ENCODE measurements around the gene TRIM62.

TRIM62 gene

GRCh38 chr1:33152685-33153432 lies 29.0 kb downstream of the TRIM62 start:
- H3K9me3 ChIP-seq (ENCODE audit: insufficient read depth, low read depth, low read length), result no peaks in the 10 kb centered on the region
- H3K9ac ChIP-seq (ENCODE audit: low read depth, low read length), result peak overlapping the region; percentile 59; the same call in 1 of the 2 replicates
- no peak overlapping the region for H3K4me3 ChIP-seq (ENCODE audit: low read length)
- H3K27ac ChIP-seq (ENCODE audit: low read length), result peak overlapping the region; percentile 74
- H3K4me1 ChIP-seq (ENCODE audit: insufficient read depth, low read length), result peaks cover 26% of the 10 kb centered on the region
- H3K27me3 ChIP-seq (ENCODE audit: insufficient read depth, low read length), result no peaks in the 10 kb centered on the region
- peaks cover 3% of the 10 kb centered on the region; the same call in 1 of the 2 replicates for H3K36me3 ChIP-seq (ENCODE audit: insufficient read depth, low read depth, low read length)

DNA sequence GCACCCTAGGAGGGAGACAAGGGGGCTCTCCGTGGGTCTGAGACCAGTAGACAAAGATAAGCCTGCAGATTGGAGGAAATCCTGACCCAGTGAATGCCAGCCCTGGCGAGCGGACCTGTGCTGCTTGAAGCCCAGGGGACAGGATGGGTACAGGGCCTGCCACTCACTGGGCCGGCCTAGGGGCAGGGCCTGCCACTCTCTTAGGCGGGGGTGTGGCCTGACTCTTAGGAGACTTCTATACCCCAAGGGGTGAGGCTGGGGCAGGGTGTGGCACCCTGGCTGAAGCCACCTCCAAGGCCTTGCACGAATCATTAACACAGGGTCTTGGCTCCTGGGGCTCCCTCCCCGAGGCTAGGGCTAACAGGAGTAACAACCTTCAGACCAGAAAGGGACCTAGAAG lies 30.7 kb downstream of the TRIM62 start:
- peak overlapping the region; percentile 17 for H3K9ac ChIP-seq (ENCODE audit: low read depth, low read length)
- peaks cover 8% of the 10 kb centered on the region; the same call in 1 of the 2 replicates for H3K36me3 ChIP-seq (ENCODE audit: insufficient read depth, low read depth, low read length)
- H3K27me3 ChIP-seq (ENCODE audit: insufficient read depth, low read length), result no peaks in the 10 kb centered on the region
- no peaks in the 10 kb centered on the region for H3K9me3 ChIP-seq (ENCODE audit: insufficient read depth, low read depth, low read length)
- H3K4me1 ChIP-seq (ENCODE audit: insufficient read depth, low read length), result peaks cover 26% of the 10 kb centered on the region
- H3K27ac ChIP-seq (ENCODE audit: low read length), result peak overlapping the region; percentile 85
- H3K4me3 ChIP-seq (ENCODE audit: low read length), result no peak overlapping the region

DNA sequence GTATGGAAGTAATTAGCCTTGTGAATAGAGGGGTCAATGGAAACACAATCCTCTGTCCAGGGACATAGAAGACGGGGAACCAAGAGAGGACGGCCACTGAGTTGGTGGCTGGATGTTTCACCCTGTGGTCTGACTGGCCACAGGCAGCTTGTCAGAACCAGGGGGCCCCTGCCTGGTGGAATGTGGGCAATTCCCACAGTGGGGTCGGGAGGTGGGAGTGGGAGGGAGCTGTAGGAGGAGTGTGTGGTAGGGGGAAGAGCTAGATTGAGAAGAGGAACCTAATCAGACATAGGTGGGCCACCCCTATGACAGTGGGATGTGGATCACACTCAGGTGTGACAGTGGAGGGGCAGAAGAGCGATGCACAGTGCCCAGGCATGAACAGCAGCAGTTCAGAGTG lies 31.3 kb downstream of the TRIM62 start:
- Histone ChIP-seq H3K4me3 (ENCODE audit: low read length) (no peak overlapping the region), H3K9me3 (ENCODE audit: insufficient read depth, low read depth, low read length) (no peaks in the 10 kb centered on the region), H3K27me3 (ENCODE audit: insufficient read depth, low read length) (no peaks in the 10 kb centered on the region), H3K36me3 (ENCODE audit: insufficient read depth, low read depth, low read length) (peaks cover 8% of the 10 kb centered on the region; the same call in 1 of the 2 replicates), H3K27ac (ENCODE audit: low read length) (no peak overlapping the region), H3K9ac (ENCODE audit: low read depth, low read length) (peak overlapping the region; percentile 17; the same call in 1 of the 2 replicates), H3K4me1 (ENCODE audit: insufficient read depth, low read length) (peaks cover 26% of the 10 kb centered on the region)

- no peak overlapping the region for H3K27ac ChIP-seq (ENCODE audit: low read length)
- H3K9me3 ChIP-seq (ENCODE audit: insufficient read depth, low read depth, low read length), result no peaks in the 10 kb centered on the region
Measured at GRCh38 chr1:33149453-33150190, 32.2 kb downstream of the TRIM62 start.

DNA sequence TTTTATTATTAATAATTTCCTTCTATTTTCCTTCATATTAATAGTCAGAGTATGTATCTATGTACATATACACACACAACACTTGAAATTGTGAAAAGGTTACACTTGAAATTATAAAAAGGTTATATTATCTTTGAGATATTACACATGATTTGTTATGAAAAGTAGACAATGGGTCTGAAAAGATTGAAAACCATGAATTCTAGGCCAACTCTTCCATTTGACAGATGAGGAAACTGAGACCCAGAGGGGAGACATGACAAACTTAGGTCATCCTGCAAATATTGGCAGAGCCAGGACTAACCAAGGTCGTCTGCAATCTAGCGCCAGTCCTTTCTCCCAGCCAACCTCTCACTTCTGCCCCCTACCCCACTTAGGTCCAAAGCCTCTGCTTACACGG lies 33.2 kb downstream of the TRIM62 start:
- no peak overlapping the region for H3K9ac ChIP-seq (ENCODE audit: low read depth, low read length)
- peaks cover 8% of the 10 kb centered on the region; the same call in 1 of the 2 replicates for H3K36me3 ChIP-seq (ENCODE audit: insufficient read depth, low read depth, low read length)
- H3K27me3 ChIP-seq (ENCODE audit: insufficient read depth, low read length), result no peaks in the 10 kb centered on the region
- no peaks in the 10 kb centered on the region for H3K9me3 ChIP-seq (ENCODE audit: insufficient read depth, low read depth, low read length)
- H3K4me3 ChIP-seq (ENCODE audit: low read length), result no peak overlapping the region
- H3K4me1 ChIP-seq (ENCODE audit: insufficient read depth, low read length), result peaks cover 24% of the 10 kb centered on the region
- no peak overlapping the region for H3K27ac ChIP-seq (ENCODE audit: low read length)

More at GRCh38 chr1:33149453-33150190, 32.2 kb downstream of the TRIM62 start:
- H3K4me3 ChIP-seq (ENCODE audit: low read length), result no peak overlapping the region
- H3K36me3 ChIP-seq (ENCODE audit: insufficient read depth, low read depth, low read length), result peaks cover 8% of the 10 kb centered on the region; the same call in 1 of the 2 replicates
- H3K9ac ChIP-seq (ENCODE audit: low read depth, low read length), result no peak overlapping the region
- no peaks in the 10 kb centered on the region for H3K27me3 ChIP-seq (ENCODE audit: insufficient read depth, low read length)
- H3K4me1 ChIP-seq (ENCODE audit: insufficient read depth, low read length), result peaks cover 26% of the 10 kb centered on the region

DNA sequence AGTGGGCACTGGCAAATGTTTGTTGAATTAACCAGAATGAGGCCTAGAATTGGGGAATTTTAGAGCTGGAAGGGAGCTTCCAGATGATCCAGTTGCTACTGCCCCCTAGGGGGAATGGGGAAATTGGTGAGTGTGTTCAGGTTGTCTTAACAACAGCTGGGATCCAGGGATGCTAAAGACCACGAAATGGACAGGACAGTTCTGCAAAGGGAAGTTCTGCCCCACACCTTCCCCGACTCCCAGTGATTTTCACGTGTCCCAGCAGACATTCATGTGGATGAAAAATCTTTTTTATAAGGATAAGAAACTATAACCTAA lies 33.9 kb downstream of the TRIM62 start:
- H3K9ac ChIP-seq (ENCODE audit: low read depth, low read length), result no peak overlapping the region
- peaks cover 8% of the 10 kb centered on the region; the same call in 1 of the 2 replicates for H3K36me3 ChIP-seq (ENCODE audit: insufficient read depth, low read depth, low read length)
- H3K4me3 ChIP-seq (ENCODE audit: low read length), result no peak overlapping the region
- no peak overlapping the region for H3K27ac ChIP-seq (ENCODE audit: low read length)
- no peaks in the 10 kb centered on the region for H3K27me3 ChIP-seq (ENCODE audit: insufficient read depth, low read length)
- peaks cover 18% of the 10 kb centered on the region for H3K4me1 ChIP-seq (ENCODE audit: insufficient read depth, low read length)
- H3K9me3 ChIP-seq (ENCODE audit: insufficient read depth, low read depth, low read length), result no peaks in the 10 kb centered on the region

- H3K4me1 ChIP-seq (ENCODE audit: insufficient read depth, low read length), result peaks cover 16% of the 10 kb centered on the region
- H3K9ac ChIP-seq (ENCODE audit: low read depth, low read length), result no peak overlapping the region
- no peaks in the 10 kb centered on the region for H3K9me3 ChIP-seq (ENCODE audit: insufficient read depth, low read depth, low read length)
- no peaks in the 10 kb centered on the region for H3K27me3 ChIP-seq (ENCODE audit: insufficient read depth, low read length)
- peaks cover 8% of the 10 kb centered on the region; the same call in 1 of the 2 replicates for H3K36me3 ChIP-seq (ENCODE audit: insufficient read depth, low read depth, low read length)
- no peak overlapping the region for H3K4me3 ChIP-seq (ENCODE audit: low read length)
- H3K27ac ChIP-seq (ENCODE audit: low read length), result no peak overlapping the region
Measured at GRCh38 chr1:33147275-33147996, 34.4 kb downstream of the TRIM62 start.

GRCh38 chr1:33146003-33146402 lies 35.8 kb downstream of the TRIM62 start:
- H3K4me1 ChIP-seq (ENCODE audit: insufficient read depth, low read length), result peaks cover 7% of the 10 kb centered on the region; the same call in 1 of the 2 replicates
- H3K27ac ChIP-seq (ENCODE audit: low read length), result no peak overlapping the region
- peaks cover 8% of the 10 kb centered on the region; the same call in 1 of the 2 replicates for H3K36me3 ChIP-seq (ENCODE audit: insufficient read depth, low read depth, low read length)
- no peak overlapping the region for H3K4me3 ChIP-seq (ENCODE audit: low read length)
- no peak overlapping the region for H3K9ac ChIP-seq (ENCODE audit: low read depth, low read length)
- no peaks in the 10 kb centered on the region for H3K27me3 ChIP-seq (ENCODE audit: insufficient read depth, low read length)
- no peaks in the 10 kb centered on the region for H3K9me3 ChIP-seq (ENCODE audit: insufficient read depth, low read depth, low read length)

- Histone ChIP-seq H3K4me1 (ENCODE audit: insufficient read depth, low read length) (peaks cover 18% of the 10 kb centered on the region), H3K36me3 (ENCODE audit: insufficient read depth, low read depth, low read length) (peaks cover 8% of the 10 kb centered on the region; the same call in 1 of the 2 replicates), H3K9me3 (ENCODE audit: insufficient read depth, low read depth, low read length) (no peaks in the 10 kb centered on the region), H3K4me3 (ENCODE audit: low read length) (no peak overlapping the region), H3K27ac (ENCODE audit: low read length) (no peak overlapping the region), H3K27me3 (ENCODE audit: insufficient read depth, low read length) (no peaks in the 10 kb centered on the region), H3K9ac (ENCODE audit: low read depth, low read length) (no peak overlapping the region)
Measured at GRCh38 chr1:33143698-33144097, 38.1 kb downstream of the TRIM62 start.

GRCh38 chr1:33143176-33143575 lies 38.7 kb downstream of the TRIM62 start:
- H3K27me3 ChIP-seq (ENCODE audit: insufficient read depth, low read length), result no peaks in the 10 kb centered on the region
- no peaks in the 10 kb centered on the region for H3K9me3 ChIP-seq (ENCODE audit: insufficient read depth, low read depth, low read length)
- peaks cover 18% of the 10 kb centered on the region for H3K4me1 ChIP-seq (ENCODE audit: insufficient read depth, low read length)
- H3K27ac ChIP-seq (ENCODE audit: low read length), result no peak overlapping the region
- H3K9ac ChIP-seq (ENCODE audit: low read depth, low read length), result no peak overlapping the region
- peaks cover 8% of the 10 kb centered on the region; the same call in 1 of the 2 replicates for H3K36me3 ChIP-seq (ENCODE audit: insufficient read depth, low read depth, low read length)
- H3K4me3 ChIP-seq (ENCODE audit: low read length), result no peak overlapping the region

DNA sequence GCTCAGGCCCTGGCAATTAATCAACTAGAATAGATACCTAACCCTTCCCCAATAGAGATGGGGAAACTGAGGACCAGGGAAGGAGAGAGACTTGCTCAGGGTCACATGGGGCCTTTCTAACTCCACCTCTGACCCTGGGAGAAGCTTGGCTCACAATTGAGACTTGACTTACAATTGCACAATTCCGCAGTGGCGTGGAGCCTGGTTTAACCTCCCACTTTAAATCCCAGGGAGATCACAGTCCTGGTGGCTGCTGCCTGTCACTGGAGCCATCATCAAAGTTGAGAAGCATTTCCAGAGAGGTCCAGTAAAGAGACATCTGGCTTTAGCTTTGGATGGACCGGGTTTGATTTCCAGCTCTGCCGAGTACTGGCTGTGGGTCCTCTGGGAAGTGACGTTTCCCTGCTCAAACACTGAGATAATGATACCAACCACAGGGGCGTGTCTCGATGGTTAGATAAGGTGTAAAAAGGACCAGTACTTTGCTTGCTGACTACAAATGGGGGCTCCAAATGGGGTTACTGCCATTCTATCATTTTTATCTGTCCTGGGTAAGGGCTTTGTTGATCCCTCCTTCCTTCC lies 39.3 kb downstream of the TRIM62 start:
- H3K4me3 ChIP-seq (ENCODE audit: low read length), result no peak overlapping the region
- H3K36me3 ChIP-seq (ENCODE audit: insufficient read depth, low read depth, low read length), result peaks cover 8% of the 10 kb centered on the region; the same call in 1 of the 2 replicates
- no peaks in the 10 kb centered on the region for H3K9me3 ChIP-seq (ENCODE audit: insufficient read depth, low read depth, low read length)
- H3K9ac ChIP-seq (ENCODE audit: low read depth, low read length), result no peak overlapping the region
- no peaks in the 10 kb centered on the region for H3K27me3 ChIP-seq (ENCODE audit: insufficient read depth, low read length)
- peaks cover 18% of the 10 kb centered on the region for H3K4me1 ChIP-seq (ENCODE audit: insufficient read depth, low read length)
- no peak overlapping the region for H3K27ac ChIP-seq (ENCODE audit: low read length)

Data from iPS-20b (cell line).